ENCODE results near the gene ACTN1.

ACTN1 gene

GRCh38 chr14:68948686-68949600 is 30.2 kb downstream of the ACTN1 start:
- DNase-seq, result no peak

GRCh38 chr14:68947802-68948201 is 31.3 kb downstream of the ACTN1 start:
- DNase-seq, result no peak

- DNase-seq, result no peak
Measured at GRCh38 chr14:68946489-68946822, 32.6 kb downstream of the ACTN1 start.

- DNase-seq, result no peak
Measured at GRCh38 chr14:68945585-68946488, 33.3 kb downstream of the ACTN1 start.

GRCh38 chr14:68945190-68945584 is 33.9 kb downstream of the ACTN1 start:
- DNase-seq, result no peak

DNA sequence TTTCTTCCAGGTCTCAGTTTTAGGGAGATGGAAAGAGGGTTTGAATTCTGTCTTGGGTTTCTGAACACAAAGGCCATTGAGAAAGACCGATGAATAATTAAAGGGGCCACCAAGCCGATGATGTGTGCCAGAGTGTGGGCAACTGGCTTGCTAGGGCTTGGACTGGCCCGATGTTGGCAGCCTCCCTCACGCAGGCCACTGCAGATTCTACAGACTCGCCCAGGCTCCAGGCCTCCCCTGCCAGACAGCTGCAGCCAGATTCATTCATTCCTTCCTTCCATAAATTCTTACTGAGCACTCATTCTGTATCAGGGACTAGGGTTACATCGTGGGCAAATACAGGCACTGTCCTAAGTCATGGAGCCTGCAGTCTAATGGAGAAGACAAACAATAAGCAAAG is 34.9 kb downstream of the ACTN1 start:
- no peak for DNase-seq

DNA sequence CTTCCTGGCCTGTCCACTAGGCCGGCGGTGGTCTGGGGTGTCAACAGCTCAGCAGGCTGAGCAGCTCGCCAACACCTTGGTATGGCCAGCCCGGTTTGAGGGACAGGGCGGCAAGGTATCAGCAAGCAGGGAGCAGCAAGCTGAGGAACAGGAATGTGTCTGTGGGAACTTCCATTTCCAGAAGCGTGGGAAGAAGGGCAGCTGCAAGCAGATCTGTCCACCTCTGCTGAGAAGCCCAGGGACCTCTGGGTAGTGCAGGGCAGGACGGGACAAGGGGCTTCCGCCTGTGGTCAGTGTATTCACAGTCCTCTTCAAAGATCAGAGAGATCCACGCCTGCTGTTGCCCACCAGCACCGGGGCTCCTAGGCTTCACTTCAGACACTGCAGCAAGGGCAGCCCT is 36.0 kb downstream of the ACTN1 start:
- no peak for DNase-seq

DNA sequence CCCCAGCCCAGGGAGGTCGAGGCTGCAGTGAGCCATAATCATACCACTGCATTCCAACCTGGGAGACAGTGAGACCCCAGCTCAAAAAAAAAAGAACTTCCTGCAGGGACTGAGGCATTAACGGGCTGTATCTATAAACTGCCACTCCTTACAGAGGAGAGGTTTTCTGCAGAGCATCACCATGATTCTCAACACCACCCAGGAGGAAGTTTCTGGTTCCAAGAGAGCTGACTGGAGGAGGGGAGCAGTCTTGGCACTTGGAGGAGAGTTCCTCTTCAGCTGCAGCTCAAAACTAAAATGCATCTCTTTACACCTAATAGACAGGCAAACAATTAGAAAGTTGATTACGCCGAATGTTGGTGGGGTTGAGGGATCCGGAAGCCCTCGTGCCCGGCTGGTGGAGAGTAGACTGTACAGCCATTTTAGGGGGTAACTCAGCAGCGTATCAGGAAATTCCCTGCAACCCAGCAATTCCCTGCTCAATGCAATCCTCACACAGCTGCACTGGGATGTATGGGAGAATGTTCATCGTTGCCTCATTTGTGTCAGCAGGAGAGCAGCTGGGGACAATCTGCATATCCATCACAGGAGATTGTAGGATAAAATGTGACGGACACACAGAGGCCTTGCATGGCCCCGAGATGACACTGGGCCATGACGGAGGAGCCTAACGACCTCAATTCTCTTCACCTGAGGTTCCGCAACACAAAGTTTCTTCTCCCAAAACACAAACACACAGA is 36.6 kb downstream of the ACTN1 start:
- no peak for DNase-seq

DNA sequence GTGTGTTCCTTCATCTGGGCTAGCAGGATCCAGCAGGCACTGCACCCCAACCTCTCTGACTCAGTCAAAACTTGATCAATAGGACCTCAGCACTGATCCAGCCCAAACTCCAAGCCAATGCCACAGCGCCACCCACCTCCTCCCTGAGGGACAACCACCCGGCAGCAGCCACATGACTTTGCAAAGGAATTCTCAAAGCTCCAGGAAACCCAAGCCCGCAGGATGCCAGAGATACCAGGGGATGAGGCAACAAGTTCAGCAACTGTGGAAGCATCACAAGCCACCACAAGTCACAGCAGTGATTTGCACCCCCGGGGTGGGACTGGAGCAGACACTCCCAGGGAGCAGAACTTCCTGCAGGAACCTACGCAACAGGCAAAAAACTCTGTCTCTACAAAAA is 37.3 kb downstream of the ACTN1 start:
- peak; percentile 86 for DNase-seq

DNA sequence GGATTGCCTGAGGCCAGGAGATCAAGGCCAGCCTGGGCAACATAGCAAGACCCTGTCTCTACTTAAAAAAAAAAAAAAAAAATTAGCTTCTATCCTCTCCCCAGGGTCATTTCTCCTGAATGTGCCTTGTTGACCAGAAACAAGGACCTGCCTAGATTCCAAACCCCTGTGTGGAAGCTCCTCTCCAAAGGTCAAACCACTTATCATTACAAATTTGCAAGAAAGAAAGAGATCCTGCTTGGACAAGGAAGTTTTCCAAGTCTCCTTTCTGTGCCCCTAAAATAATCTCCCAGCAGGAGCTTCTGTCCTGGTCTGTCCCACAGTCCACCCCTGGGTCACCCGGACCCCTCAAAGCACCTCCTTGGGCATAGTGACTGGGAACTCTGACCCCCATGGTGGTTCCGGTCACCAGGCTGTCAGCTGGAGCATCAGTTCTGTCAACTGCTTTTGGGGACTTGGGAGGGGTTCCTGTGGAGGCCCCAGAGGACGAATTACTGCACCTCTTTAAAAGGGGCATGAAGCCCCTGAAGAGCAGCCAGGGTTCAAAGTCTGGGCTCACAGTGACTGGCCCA is 38.4 kb downstream of the ACTN1 start:
- no peak for DNase-seq

DNA sequence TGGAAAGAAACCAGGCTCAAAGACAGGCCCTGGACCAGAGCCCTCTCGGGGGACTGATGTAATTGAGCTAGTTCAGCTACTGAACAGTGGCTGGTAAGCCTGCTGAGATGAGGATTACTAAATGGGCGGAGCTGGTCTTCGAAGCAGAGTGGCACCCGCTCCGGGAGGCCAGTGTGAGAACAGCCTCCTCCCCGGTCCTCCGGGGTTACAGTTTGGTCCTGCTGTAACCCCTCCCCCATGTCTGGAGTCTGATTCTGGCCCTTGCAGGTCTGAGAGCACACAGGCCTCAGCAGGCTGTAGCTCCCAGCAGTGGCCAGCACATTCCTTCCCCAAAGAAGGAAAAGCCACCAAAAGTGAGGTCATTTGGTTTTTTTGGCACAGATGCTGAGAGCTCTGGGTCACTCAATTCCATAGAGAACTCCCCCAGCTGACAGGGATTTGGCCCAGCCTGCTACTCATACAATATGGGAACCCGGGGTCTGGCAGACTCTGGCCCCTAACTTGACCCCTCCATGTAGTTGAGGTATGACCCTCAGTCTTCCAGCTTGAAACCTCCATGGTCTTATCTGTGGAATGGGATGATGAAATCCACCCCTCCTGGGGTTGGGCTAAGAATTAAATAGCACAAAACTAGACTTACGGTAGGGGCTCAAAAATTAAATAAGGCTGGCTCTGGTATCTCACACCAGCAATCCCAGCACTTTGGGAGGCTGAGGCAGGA is 39.0 kb downstream of the ACTN1 start:
- DNase-seq, result peak; percentile 97

DNA sequence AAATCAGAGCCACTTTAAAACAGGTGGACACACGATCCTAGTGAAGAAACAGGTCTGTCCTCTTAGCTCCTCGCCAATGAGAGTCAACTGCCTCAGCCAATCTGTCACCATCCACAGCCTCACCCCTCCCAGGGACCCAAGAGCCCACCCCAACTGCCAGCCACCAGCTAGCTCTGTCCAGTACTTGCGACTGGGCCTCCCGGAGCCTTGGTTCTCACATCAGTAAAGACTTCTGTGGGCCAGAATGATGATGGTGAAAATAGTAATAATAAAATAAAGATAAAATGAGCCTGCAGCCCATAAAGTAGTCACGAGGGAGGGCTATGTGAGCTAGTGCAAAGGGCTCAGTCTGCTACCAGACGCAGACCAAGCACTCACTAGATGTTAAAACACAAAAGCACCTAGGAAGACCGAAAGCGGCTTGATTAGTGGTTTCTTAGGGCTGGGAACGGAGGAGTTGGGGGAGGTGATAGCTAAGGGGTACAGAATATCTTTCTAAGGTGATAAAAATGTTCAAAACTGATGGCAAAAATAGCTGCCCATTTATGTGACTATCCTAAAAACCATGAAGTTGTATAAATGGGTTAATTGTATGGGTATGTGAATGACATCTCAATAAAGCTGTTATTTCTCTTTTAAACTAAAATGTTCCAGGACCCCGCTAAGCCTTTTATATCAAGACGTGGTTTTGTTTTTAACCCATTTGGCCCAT is 39.8 kb downstream of the ACTN1 start:
- no peak for DNase-seq

- DNase-seq, result peak; percentile 98
Measured at GRCh38 chr14:68938271-68939150, 40.6 kb downstream of the ACTN1 start.

DNA sequence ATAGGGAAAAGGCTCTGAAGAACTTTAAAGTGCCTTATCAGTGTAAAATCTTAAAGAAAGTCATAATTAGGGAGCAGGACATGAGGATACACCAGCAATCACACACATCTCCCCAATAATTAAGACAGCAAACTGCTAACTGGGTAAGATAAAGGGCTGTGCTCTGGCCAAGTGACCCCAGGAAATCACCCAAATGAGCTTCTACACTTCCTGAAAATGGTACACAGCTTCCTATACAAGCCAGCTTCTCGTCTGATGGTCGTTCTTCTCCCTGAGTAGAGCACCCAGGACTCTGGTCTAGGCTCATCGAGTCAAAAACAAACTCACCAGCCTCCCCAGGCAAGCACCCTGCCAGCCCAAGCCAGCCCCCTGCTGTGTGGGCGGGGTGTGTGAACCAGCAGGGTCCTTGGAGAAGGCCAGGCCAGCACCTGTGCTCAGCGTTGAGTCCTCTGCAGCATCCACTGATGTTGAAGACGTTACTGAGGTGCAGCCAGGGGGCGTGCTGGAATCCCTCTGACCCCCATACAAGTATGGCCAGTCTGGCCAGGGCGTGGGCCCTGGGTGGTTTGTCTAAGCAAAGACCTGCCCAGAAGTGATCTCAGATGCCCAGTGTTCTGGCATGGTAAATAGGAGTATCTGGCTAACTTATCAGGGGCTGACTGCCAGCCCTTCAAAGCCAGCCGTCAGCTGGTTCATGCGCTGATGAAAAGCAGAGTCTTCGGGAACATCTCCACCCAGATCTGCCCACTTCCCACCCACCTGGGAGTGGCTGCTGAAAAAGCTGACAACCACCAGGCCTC is 41.4 kb downstream of the ACTN1 start:
- peak; percentile 43 for DNase-seq

DNA sequence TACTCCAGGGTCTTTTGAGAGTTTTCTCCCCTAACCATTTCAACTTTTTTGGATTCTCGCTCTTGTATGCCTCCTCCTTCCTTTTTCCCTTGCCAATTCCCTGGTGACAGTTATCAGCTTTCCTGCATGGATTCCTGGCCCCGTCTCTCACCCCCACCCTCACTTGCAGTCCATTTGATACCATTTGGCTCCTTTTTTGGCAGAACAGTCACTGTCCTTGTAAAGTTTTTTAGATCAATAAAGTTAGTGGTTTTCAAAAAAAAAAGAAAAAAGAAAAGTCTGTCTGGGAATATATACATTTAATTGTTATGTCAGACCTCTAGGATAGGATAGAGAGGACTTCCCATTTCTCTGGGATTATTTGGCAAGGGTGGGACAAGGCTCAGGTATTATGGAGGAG is 42.1 kb downstream of the ACTN1 start:
- no peak for DNase-seq

GRCh38 chr14:68936476-68936875 is 42.6 kb downstream of the ACTN1 start:
- no peak for DNase-seq

GRCh38 chr14:68935761-68936214 is 43.3 kb downstream of the ACTN1 start:
- DNase-seq, result no peak

DNA sequence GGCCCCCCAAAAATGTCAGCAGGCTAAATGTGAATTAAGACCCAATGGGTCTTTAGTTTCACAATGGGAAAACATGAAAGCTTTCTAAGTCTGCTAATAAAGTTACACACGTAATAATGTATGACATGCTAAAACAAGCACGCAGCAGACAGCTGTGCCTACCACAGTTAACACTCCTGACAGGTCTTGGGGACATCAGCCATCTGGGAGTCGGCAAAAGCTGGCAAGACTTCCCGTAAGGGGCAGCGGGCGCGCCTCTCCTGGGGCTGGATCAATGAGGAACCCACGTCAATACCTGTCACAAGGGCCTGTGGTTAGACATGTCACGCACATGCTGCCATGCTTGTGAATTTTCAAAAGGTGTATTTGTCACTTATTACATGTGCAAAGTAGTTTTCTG is 45.0 kb downstream of the ACTN1 start:
- DNase-seq, result no peak

- DNase-seq, result no peak
Measured at GRCh38 chr14:68932686-68933085, 46.4 kb downstream of the ACTN1 start.

DNA sequence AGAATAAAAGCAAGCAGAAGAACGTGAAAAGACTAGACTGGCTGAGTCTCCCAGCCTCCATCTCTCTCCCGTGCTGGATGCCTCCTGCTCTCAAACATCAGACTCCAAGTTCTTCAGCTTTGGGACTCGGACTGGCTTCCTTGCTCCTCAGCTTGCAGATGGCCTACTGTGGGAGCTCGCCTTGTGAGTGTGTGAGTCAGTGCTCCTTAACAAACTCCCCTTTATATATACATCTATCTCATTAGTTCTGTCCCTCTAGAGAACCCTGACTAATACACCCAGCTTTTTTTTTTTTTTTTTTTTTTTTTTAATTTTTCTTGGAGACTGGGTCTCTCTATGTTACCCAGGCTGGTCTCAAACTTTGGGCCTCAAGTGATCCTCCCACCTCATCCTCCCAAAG is 46.9 kb downstream of the ACTN1 start:
- no peak for DNase-seq

All from kidney glomerular epithelial cell (primary cell).